ENCODE results near the gene TTC38. TPM values are rescaled to one million over a fixed set of nuclear protein-coding genes. Genes with fewer than 3 reads are reported as not detected.
A peak's percentile ranks its signal among the peaks of the same experiment; 100 is the strongest.

The TTC38 gene
- total and polyA plus RNA-seq, 7 donors: 9.9 to 19.5 (median 13.4) TPM

DNA sequence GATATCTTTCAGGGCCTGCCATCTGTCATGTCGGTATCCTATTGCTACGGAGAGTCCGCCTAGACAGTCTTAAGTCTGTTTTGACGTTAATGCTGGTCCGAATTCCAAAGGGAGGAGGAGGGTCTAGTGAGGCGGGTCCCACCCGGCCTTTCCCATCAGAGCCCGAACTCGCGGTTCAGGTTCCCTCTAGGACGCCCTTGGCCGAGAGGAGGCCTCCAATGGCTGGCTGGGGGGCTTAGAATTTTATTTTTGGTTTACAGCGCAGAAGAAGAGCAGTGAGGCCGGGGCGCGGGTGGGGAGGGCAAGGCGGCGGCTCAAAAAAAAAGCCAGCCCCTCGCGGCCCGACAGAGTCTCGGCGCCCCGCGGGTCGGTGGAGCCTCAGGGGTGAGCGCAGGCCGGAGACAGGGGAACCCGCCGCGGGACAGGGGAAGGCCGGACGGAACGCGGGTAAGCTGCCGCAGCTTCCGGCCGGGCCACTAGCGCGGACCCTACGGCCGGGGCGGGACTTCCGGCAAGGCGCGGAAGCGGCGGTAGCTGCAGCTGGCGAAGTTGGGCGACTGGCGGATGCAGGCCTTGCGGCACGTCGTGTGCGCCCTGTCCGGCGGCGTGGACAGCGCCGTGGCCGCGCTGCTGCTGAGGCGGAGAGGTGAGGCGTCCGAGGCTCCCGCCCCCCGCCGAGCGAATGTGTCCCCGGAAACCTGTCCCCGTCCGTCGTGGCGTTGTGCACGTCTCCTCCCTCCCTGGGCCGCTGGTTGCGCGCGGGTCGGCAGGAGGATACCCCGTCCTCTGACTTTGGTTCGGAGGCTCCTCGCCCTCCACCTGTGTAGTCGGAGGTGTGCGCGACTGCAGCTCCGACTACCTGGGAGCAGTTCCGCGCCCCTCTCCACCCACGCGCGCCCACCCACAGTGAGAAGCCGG lies 67.7 kb downstream of the TTC38 start, which contains the start of gene TRMU:
Gene TRMU (plus strand): TSS at position 514 of the 918 bp plus-strand sequence. CDS start 51 bp downstream, at position 565.
- ATAC-seq: peak; percentile 95 to 96 (median 95)
- peak; percentile 90 to 94 for DNase-seq
- no peaks in the 10 kb centered on the region for H3K9me3 ChIP-seq
- H3K4me1 ChIP-seq: peaks cover 10% of the 10 kb centered on the region
- H3K36me3 ChIP-seq (ENCODE audit: insufficient read depth in 1 of 2, low read depth in 1 of 2): peaks cover 3 to 27% of the 10 kb centered on the region in 2 donors
- TF ChIP-seq, protein P1, sequence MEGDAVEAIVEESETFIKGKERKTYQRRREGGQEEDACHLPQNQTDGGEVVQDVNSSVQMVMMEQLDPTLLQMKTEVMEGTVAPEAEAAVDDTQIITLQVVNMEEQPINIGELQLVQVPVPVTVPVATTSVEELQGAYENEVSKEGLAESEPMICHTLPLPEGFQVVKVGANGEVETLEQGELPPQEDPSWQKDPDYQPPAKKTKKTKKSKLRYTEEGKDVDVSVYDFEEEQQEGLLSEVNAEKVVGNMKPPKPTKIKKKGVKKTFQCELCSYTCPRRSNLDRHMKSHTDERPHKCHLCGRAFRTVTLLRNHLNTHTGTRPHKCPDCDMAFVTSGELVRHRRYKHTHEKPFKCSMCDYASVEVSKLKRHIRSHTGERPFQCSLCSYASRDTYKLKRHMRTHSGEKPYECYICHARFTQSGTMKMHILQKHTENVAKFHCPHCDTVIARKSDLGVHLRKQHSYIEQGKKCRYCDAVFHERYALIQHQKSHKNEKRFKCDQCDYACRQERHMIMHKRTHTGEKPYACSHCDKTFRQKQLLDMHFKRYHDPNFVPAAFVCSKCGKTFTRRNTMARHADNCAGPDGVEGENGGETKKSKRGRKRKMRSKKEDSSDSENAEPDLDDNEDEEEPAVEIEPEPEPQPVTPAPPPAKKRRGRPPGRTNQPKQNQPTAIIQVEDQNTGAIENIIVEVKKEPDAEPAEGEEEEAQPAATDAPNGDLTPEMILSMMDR (IDR thresholded peaks at IDR 0.05): peak; percentile 2
- WGBS, 3 donors: 1% methylated on average over 59 to 93 of the region's 93 CpGs
- intact Hi-C loops (cut with DNase I): no loop called here
- peak within 1 kb of the TSS; percentile 86 for H3K27ac ChIP-seq
- H3K27me3 ChIP-seq (ENCODE audit: insufficient read depth in 3 of 3, low read length in 2 of 3): no peaks in the 10 kb centered on the region
- H3K4me3 ChIP-seq: peak within 1 kb of the TSS; percentile 76

DNA sequence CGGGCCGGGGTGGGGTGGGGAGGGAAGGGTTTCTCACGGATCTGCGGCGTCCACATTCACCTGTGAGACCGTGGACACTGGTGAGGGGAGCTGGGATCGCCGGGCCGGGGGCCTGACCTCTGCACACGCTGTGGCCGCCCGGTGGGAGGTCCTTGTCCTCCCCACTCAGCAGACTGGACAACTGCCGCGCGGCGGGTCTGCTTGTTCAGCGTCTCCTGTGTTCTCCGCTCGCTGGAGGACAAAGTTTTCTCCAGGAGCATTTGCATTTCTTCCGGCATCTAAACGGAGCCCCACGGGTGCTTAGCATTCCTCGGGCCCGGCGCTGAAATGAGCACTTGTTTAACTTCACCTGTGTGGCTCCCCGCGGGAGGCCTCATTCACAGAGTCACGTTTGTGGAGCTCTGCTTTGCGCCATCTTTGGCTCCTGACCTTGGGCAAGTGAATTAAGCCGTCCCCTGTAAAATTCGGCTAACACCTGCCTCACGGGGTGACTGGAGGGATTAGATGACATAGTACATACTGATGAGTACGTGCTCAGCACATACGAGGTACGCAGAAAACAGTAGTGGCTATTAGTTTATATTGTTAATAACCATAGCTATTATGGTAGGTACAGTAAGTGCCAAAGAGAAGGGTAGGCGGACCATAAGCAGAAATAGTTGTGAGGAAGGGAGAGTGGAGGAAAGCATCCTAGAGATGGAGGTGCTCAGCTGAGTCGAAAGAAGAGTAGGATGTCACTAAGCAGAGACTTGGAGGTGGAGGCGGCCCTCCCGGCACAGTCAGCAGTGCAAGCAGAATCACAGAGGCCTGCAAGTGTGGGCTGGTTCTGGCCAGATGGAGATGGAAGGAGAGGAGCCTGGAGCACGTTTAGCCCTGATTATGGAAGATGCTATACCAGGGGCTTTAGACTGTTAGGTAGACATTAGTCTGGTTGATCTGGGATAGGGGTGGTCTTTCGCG lies 68.6 kb downstream of the TTC38 start:
- TF ChIP-seq, protein P1 (IDR thresholded peaks at IDR 0.05): no peak
- H3K9me3 ChIP-seq: no peaks in the 10 kb centered on the region

DNA sequence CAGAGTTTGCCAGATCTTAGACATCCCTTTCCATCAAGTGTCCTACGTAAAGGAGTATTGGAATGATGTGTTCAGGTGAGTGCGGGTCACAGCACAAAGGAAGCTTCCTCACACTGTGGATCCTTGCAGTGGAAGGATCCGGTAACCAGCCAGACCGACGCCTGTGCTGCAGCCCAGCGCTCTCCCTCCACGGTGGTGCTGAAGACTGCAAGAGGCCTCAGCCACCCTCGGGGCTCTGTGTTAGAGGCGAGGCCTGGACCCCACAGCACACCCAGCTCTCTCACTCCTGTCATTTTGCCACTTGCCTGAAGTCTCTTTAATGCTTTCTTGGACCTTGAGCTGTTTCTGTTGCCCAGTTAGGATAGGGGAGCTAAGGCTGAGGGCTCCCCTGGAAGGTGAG lies 70.1 kb downstream of the TTC38 start:
- Histone ChIP-seq H3K27me3 (ENCODE audit: insufficient read depth in 3 of 3, low read length in 2 of 3) (no peaks in the 10 kb centered on the region), H3K36me3 (ENCODE audit: insufficient read depth in 1 of 2, low read depth in 1 of 2) (peaks cover 3 to 51% of the 10 kb centered on the region in 2 donors), H3K4me1 (peaks cover 10% of the 10 kb centered on the region), H3K9me3 (no peaks in the 10 kb centered on the region), H3K27ac (no peak overlapping the region), H3K4me3 (no peak overlapping the region)
- DNase-seq: peak in 1 of 2 donors; percentile 10
- WGBS, 3 donors: 80 to 84% (median 83%) methylated on average over 9 of the region's 9 CpGs
- ATAC-seq: no peak
- TF ChIP-seq, protein P1 (IDR thresholded peaks at IDR 0.05): no peak
- intact Hi-C loops (cut with DNase I): no loop called here

More for the DNA sequence above, 68.6 kb downstream of the TTC38 start:
- H3K4me1 ChIP-seq: peaks cover 10% of the 10 kb centered on the region
- peaks cover 3 to 36% of the 10 kb centered on the region in 2 donors for H3K36me3 ChIP-seq (ENCODE audit: insufficient read depth in 1 of 2, low read depth in 1 of 2)
- no peaks in the 10 kb centered on the region for H3K27me3 ChIP-seq (ENCODE audit: insufficient read depth in 3 of 3, low read length in 2 of 3)
- H3K4me3 ChIP-seq: peak overlapping the region; percentile 76
- intact Hi-C loops (cut with DNase I): no loop called here
- peak overlapping the region; percentile 86 for H3K27ac ChIP-seq
- WGBS, 3 donors: 8 to 11% (median 8%) methylated on average over 37 to 42 of the region's 42 CpGs
- ATAC-seq (peak; percentile 34 to 55 (median 44)), DNase-seq (peak in 1 of 2 donors; percentile 65)

DNA sequence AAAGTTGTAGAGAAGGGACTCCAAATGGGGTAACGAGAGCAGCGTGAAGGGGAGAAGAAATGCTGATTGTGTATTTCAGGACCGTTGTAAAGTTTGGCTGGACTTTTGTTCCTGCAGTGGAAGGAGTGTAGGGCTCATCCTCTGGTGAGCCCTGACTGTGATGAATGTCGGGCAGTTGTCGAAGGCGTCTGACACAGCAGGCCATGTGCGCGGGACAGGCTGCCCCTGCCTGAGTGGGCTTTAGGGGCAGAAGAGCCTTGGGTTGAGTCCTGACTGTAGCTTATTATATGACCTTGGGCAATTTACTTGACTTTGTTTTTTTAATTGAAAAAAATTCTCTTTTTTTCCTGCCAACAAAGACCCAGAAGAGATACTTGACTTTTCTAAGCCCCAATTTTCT lies 70.8 kb downstream of the TTC38 start:
- ATAC-seq (no peak), DNase-seq (peak in 1 of 2 donors; percentile 11)
- 82 to 89% (median 88%) methylated on average over 8 of the region's 8 CpGs for WGBS, 3 donors
- TF ChIP-seq, protein P1 (IDR thresholded peaks at IDR 0.05): no peak
- intact Hi-C loops (cut with DNase I): no loop called here
- no peak overlapping the region for H3K4me3 ChIP-seq
- peaks cover 10% of the 10 kb centered on the region for H3K4me1 ChIP-seq
- H3K27me3 ChIP-seq (ENCODE audit: insufficient read depth in 3 of 3, low read length in 2 of 3): no peaks in the 10 kb centered on the region
- no peak overlapping the region for H3K27ac ChIP-seq
- H3K9me3 ChIP-seq: no peaks in the 10 kb centered on the region
- H3K36me3 ChIP-seq (ENCODE audit: insufficient read depth in 1 of 2, low read depth in 1 of 2): peaks cover 3 to 58% of the 10 kb centered on the region in 2 donors
